Measurements from ENCODE around the gene CACNG3. TPM values are rescaled to one million over a fixed set of nuclear protein-coding genes. Genes with fewer than 3 reads are reported as not detected.

Gene CACNG3
- total RNA-seq, 1 donor from 2014 or later = not detected

GRCh38 chr16:24322106-24322505, 66.0 kb downstream of the CACNG3 start:
- Mint-ChIP-seq H3K27ac (ENCODE audit: unreplicated experiment) (no peak overlapping the region), H3K4me1 (ENCODE audit: unreplicated experiment) (no peaks in the 10 kb centered on the region), H3K4me3 (ENCODE audit: unreplicated experiment) (no peak overlapping the region), H3K9me3 (ENCODE audit: unreplicated experiment) (no peaks in the 10 kb centered on the region), H3K36me3 (ENCODE audit: low read depth, unreplicated experiment) (no peaks in the 10 kb centered on the region), H3K27me3 (ENCODE audit: unreplicated experiment) (peaks cover 9% of the 10 kb centered on the region)
- no peak for TF ChIP-seq CTCF (IDR thresholded peaks at IDR 0.05; ENCODE audit: unreplicated experiment)
- no peak for DNase-seq (ENCODE audit: low spot score)

DNA sequence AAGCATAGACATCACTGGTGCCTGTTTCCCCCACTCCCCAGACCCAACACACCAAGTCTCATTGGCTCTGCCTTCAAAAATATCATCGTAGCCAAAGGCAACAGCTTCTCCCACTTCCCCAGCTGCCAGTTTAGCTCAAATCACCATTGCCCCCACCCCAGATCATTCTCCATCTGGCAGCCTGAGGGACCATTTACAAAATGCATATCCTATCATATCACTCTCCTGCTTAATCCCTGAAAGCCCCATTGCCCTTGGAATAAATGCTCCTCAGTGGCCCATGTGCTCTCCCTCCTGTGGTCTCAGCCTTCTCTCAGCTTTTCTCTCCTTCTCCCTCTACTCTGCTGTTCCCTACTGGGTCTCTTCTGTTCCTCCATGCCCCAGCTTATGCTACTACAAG, 68.3 kb downstream of the CACNG3 start:
- Mint-ChIP-seq H3K27ac (ENCODE audit: unreplicated experiment) (no peak overlapping the region), H3K36me3 (ENCODE audit: low read depth, unreplicated experiment) (no peaks in the 10 kb centered on the region), H3K9me3 (ENCODE audit: unreplicated experiment) (no peaks in the 10 kb centered on the region), H3K4me1 (ENCODE audit: unreplicated experiment) (no peaks in the 10 kb centered on the region), H3K27me3 (ENCODE audit: unreplicated experiment) (peaks cover 13% of the 10 kb centered on the region), H3K4me3 (ENCODE audit: unreplicated experiment) (no peak overlapping the region)
- DNase-seq (ENCODE audit: low spot score) = no peak
- TF ChIP-seq CTCF (IDR thresholded peaks at IDR 0.05; ENCODE audit: unreplicated experiment) = no peak

DNA sequence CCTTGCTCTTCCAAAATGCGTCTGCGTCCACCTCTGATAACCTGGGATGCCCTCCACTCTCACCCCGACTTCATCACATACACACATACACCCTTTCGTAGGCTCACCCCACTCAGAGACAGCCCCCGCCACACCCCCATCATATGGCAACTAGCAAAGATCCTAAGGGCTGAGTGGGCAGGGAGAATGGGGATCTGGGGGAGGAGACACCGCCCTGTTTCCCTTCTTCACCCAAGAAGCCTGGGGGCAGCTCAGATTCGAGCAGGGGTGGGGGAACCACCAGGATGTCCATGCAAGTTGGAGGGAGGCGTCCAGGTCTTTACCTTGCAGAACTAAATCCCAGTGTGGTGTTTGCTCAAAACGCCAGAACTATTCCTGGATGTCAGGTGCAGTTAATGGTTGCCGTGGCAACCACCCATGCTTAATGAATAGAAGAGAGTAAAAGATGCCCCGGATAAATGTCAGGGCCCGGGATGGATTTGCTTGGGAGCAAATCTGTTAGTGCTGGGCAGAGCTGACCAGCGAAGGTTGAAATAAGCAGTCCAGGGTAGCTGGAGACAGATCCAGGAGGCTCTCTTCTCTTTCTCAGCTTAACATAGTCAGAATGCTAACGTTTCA, 72.8 kb downstream of the CACNG3 start:
- H3K27ac Mint-ChIP-seq (ENCODE audit: unreplicated experiment) = no peak overlapping the region
- no peaks in the 10 kb centered on the region for H3K4me1 Mint-ChIP-seq (ENCODE audit: unreplicated experiment)
- H3K4me3 Mint-ChIP-seq (ENCODE audit: unreplicated experiment) = no peak overlapping the region
- TF ChIP-seq CTCF (IDR thresholded peaks at IDR 0.05; ENCODE audit: unreplicated experiment) = no peak
- peaks cover 16% of the 10 kb centered on the region for H3K27me3 Mint-ChIP-seq (ENCODE audit: unreplicated experiment)
- H3K36me3 Mint-ChIP-seq (ENCODE audit: low read depth, unreplicated experiment) = no peaks in the 10 kb centered on the region
- DNase-seq (ENCODE audit: low spot score) = no peak
- no peaks in the 10 kb centered on the region for H3K9me3 Mint-ChIP-seq (ENCODE audit: unreplicated experiment)

- Mint-ChIP-seq H3K27ac (ENCODE audit: unreplicated experiment) (no peak overlapping the region), H3K9me3 (ENCODE audit: unreplicated experiment) (no peaks in the 10 kb centered on the region)
Observed at GRCh38 chr16:24332178-24332577, 76.0 kb downstream of the CACNG3 start.

More at GRCh38 chr16:24332178-24332577, 76.0 kb downstream of the CACNG3 start:
- Mint-ChIP-seq H3K4me3 (ENCODE audit: unreplicated experiment) (no peak overlapping the region), H3K27me3 (ENCODE audit: unreplicated experiment) (peaks cover 9% of the 10 kb centered on the region), H3K4me1 (ENCODE audit: unreplicated experiment) (no peaks in the 10 kb centered on the region), H3K36me3 (ENCODE audit: low read depth, unreplicated experiment) (no peaks in the 10 kb centered on the region)
- TF ChIP-seq CTCF (IDR thresholded peaks at IDR 0.05; ENCODE audit: unreplicated experiment) = no peak
- no peak for DNase-seq (ENCODE audit: low spot score)

Measured in endothelial cell (in vitro differentiated cells).